SK-N-SH treated with all-trans-retinoic acid at 6 μM for 48 hours (cell line): ENCODE results near the gene TBX18.

ENCODE experiments used
- ATAC-seq: fragments of 200-7000 bp; cut with Tn5 transposase; 3 replicates; pipeline ENCODE4 v1.9.1; 2020; ENCODE audit warnings: mild to moderate bottlenecking, moderate library complexity
- ARNTL ChIP-seq: fragments of 450-650 bp; formaldehyde crosslinking; IDR thresholded peaks from 2 replicates; pipeline ENCODE4 v1.5.0; 2020; ENCODE audit warnings: low read depth, mild to moderate bottlenecking, moderate library complexity, borderline replicate concordance
- BACH2 ChIP-seq: fragments of 250-450 bp; sonication (Bioruptor Pico); IDR thresholded peaks from 2 replicates; pipeline ENCODE4 v1.9.0; 2021; ENCODE audit warnings: mild to moderate bottlenecking, borderline replicate concordance
- CREB5 ChIP-seq: fragments of 250-450 bp; sonication (Bioruptor Pico); IDR thresholded peaks from 2 replicates; pipeline ENCODE4 v1.5.1; 2020; ENCODE audit warnings: low read depth, mild to moderate bottlenecking, moderate library complexity
- CSDC2 ChIP-seq: fragments of 250-450 bp; sonication (Bioruptor Pico); IDR thresholded peaks from 2 replicates; pipeline ENCODE4 v1.5.0; 2020; ENCODE audit warnings: mild to moderate bottlenecking, moderate library complexity
- CSRNP3 ChIP-seq: fragments of 250-450 bp; sonication (Bioruptor Pico); IDR thresholded peaks from 2 replicates; pipeline ENCODE4 v1.5.1; 2021; ENCODE audit warnings: mild to moderate bottlenecking, moderate library complexity
- ESRRG ChIP-seq: fragments of 250-450 bp; sonication (Bioruptor Pico); IDR thresholded peaks from 2 replicates; pipeline ENCODE4 v1.6.1; 2021; ENCODE audit warnings: mild to moderate bottlenecking
- GLIS3 ChIP-seq: fragments of 250-450 bp; sonication (Bioruptor Pico); IDR thresholded peaks from 2 replicates; pipeline ENCODE4 v1.5.0; 2020; ENCODE audit warnings: mild to moderate bottlenecking, moderate library complexity
- OSR1 ChIP-seq: fragments of 250-450 bp; sonication (Bioruptor Pico); IDR thresholded peaks from 2 replicates; pipeline ENCODE4 v1.8.0; 2022; ENCODE audit warnings: moderate library complexity, mild to moderate bottlenecking, inconsistent platforms
- PATZ1 ChIP-seq: fragments of 250-450 bp; sonication (Bioruptor Pico); IDR thresholded peaks from 2 replicates; pipeline ENCODE4 v1.8.0; 2020; ENCODE audit warnings: mild to moderate bottlenecking, moderate library complexity, borderline replicate concordance
- POU6F1 ChIP-seq: fragments of 250-450 bp; sonication (Bioruptor Pico); IDR thresholded peaks from 2 replicates; pipeline ENCODE4 v1.8.0; 2021; ENCODE audit warnings: low read depth, mild to moderate bottlenecking, moderate library complexity, borderline replicate concordance
- PPARA ChIP-seq: fragments of 250-450 bp; sonication (Bioruptor Pico); IDR thresholded peaks from 2 replicates; pipeline ENCODE4 v1.5.0; 2020; ENCODE audit warnings: mild to moderate bottlenecking, borderline replicate concordance
- RARB ChIP-seq: fragments of 250-450 bp; sonication (Bioruptor Pico); IDR thresholded peaks from 2 replicates; pipeline ENCODE4 v1.8.0; 2021; ENCODE audit warnings: mild to moderate bottlenecking, moderate library complexity
- SNAI2 ChIP-seq: fragments of 250-450 bp; sonication (Bioruptor Pico); IDR thresholded peaks from 2 replicates; pipeline ENCODE4 v1.5.0; 2020; ENCODE audit warnings: mild to moderate bottlenecking, moderate library complexity
- TCF4 ChIP-seq: fragments of 250-450 bp; sonication (Bioruptor Pico); IDR thresholded peaks from 2 replicates; pipeline ENCODE4 v1.8.0; 2021; ENCODE audit warnings: mild to moderate bottlenecking, moderate library complexity, borderline replicate concordance
- TOX ChIP-seq: fragments of 250-450 bp; sonication (Bioruptor Pico); IDR thresholded peaks from 2 replicates; pipeline ENCODE4 v1.8.0; 2021; ENCODE audit warnings: mild to moderate bottlenecking, moderate library complexity, borderline replicate concordance
- TSHZ2 ChIP-seq: fragments of 250-450 bp; sonication (Bioruptor Pico); IDR thresholded peaks from 2 replicates; pipeline ENCODE4 v1.5.0; 2020; ENCODE audit warnings: mild to moderate bottlenecking, moderate library complexity
- ZFP3 ChIP-seq: fragments of 250-450 bp; sonication (Bioruptor Pico); IDR thresholded peaks from 2 replicates; pipeline ENCODE4 v1.5.0; 2020; ENCODE audit warnings: mild to moderate bottlenecking, moderate library complexity
- ZNF565 ChIP-seq: fragments of 450-650 bp; formaldehyde crosslinking; conservative IDR thresholded peaks from 2 replicates; pipeline ENCODE4 v1.5.0; 2020; ENCODE audit warnings: low read depth, mild to moderate bottlenecking, moderate library complexity
- ZNF70 ChIP-seq: fragments of 450-650 bp; formaldehyde crosslinking; IDR thresholded peaks from 2 replicates; pipeline ENCODE4 v1.5.0; 2020; ENCODE audit warnings: mild to moderate bottlenecking, moderate library complexity
- ZNF8 ChIP-seq: fragments of 450-650 bp; formaldehyde crosslinking; IDR thresholded peaks from 2 replicates; pipeline ENCODE4 v1.5.0; 2020; ENCODE audit warnings: mild to moderate bottlenecking, moderate library complexity

Gene TBX18

GRCh38 chr6:84688141-84688873 is 76.1 kb downstream of the TBX18 start:
- no peak for TF ChIP-seq CREB5 (CRISPR knock-in tag)
- TF ChIP-seq SNAI2 (CRISPR knock-in tag) = no peak
- TF ChIP-seq RARB = no peak
- TF ChIP-seq CSRNP3 (CRISPR knock-in tag) = no peak
- no peak for TF ChIP-seq ZFP3 (CRISPR knock-in tag)
- TF ChIP-seq ARNTL (CRISPR knock-in tag) = no peak
- no peak for TF ChIP-seq CSDC2 (CRISPR knock-in tag)
- TF ChIP-seq PATZ1 (CRISPR knock-in tag) = no peak
- no peak for TF ChIP-seq POU6F1 (CRISPR knock-in tag)
- peak; percentile 89 for ATAC-seq

- peak; percentile 52 for ATAC-seq
- TF ChIP-seq ZNF70 (no peak), ZNF8 (CRISPR knock-in tag) (no peak), TSHZ2 (CRISPR knock-in tag) (no peak), ESRRG (no peak), OSR1 (CRISPR knock-in tag) (no peak), ARNTL (CRISPR knock-in tag) (no peak), TOX (CRISPR knock-in tag) (no peak), PPARA (CRISPR knock-in tag) (no peak), POU6F1 (CRISPR knock-in tag) (no peak), TCF4 (no peak), SNAI2 (CRISPR knock-in tag) (no peak), CSRNP3 (CRISPR knock-in tag) (no peak), GLIS3 (CRISPR knock-in tag) (no peak), BACH2 (CRISPR knock-in tag) (no peak), ZNF565 (CRISPR knock-in tag) (no peak)
Observed at GRCh38 chr6:84687431-84687830, 77.0 kb downstream of the TBX18 start.
